GM19023 (cell line): ENCODE results near the gene KLHL9.

ENCODE experiments used
- ATAC-seq: cut with Tn5 transposase; IDR thresholded peaks from one replicate; pipeline ENCODE4 v1.9.1; 2021; ENCODE audit warnings: mild to moderate bottlenecking, moderate library complexity; ENCODE audit not compliant: unreplicated experiment

The KLHL9 gene

DNA sequence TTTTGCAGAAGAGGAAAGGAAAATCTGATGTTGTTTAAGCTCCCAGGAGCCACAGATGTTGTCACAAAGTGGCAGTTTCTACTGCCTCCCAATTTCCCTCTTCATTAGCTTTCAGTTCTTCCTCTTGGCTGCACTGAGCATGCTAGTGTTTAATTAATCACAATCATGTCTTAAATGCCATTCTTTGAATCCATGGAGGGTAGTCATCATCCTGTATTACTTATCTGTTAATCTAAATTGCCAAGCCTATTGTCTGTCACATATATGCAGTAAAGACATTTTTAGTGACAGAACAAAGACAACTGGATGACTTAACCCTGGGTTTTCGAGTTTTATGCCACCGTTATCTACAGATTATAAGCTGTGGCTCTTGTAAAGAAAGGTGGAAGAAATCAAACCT, 14.7 kb downstream of the KLHL9 start:
- no peak for ATAC-seq

DNA sequence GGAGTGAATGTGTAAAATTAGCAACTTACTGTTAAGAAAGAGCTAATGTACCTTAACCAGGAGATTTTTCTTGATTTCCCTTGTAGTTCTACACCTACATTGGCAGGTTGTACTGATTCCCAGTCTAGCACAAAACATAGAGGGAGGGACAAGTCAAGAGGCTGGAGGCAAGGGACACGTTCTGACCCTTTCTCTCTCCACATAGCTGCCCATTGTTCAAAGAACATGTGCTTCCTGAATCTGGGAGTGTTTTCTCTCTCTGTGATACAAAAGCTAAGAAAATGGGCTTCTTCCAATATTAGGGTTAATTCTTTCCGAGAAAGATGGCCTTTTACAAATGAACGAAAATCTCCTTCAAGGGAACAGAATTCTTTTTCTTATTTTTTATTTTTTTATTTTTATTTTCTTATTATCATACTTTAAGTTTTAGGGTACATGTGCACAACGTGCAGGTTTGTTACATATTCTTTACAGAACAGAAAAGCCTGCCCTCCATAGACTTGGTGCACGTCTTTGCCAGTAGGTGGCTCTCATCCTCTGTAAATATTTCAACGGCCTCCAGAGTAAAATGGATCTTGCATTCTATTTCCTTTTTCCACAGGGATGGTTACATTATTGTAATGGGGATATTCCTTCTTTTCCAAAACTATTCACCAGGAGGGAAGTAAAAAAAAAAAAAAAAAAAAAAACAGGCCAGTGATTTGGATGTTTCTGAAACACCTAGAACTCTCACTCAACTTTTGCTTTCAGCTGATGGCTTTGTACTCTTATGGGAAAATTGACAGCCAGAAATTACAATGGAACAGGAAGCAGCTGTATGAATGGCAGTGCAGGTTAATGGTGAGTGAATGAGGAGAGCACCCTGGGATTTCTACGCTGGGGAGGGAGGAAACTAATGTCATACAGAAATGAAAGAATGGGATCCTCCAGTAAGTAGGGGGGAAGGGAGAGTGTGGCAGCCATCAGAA, 17.0 kb downstream of the KLHL9 start:
- peak; percentile 65 for ATAC-seq

DNA sequence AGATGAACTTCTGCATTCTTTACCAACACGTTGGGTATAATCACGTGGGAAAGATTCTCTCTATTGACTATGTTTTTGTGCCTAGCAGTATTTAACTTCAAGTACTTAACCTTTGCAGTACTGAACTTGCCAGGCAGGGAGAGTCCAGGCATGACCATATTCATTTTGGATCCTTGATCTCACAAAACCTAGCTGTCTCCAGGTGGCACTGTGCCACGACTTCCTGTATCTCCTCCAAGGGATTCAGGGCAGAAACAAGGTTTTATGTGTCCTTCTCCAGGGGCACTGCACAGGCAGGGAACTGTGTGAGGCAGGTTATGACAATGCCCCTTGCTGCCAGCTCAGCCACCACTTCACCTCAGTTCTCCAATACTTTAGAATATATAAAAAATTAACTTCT, 18.3 kb downstream of the KLHL9 start:
- ATAC-seq, result no peak

DNA sequence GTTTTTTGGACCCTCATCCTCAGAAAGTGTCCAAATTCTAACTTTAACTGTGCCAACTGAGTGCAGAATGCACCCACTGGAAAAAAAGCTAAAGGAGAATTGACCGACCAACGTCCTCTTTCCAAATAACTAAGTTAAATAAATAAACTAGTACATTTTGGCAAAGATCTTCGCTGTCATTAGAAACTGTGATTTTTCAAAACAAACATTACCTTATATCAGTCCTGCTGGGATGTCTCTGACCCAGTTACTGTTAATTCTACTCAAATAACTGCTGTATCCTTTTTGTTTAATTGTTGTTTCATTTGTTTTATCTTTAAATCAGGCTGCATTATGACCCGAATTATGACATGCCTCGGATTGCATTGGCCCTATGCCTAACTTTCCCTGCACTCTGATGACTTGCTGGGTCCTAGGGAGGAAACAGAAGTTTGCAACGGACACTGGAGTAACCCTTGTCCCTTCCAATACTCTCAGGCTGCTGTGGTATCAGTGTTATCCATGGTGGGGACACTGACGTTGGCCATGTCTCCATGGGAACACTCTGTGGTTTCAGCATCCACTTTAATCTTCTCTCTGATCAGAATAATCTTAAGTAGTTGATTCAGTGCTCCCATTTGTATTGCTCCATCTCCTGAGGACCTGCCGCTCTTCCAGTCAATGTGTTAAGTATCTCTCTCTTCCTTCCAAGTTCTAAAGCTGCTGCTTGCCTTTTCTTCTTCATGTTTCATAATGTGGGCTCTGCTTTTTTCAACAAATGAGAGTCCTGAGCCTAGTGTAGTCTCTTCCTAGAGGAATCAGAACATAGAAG, 19.0 kb downstream of the KLHL9 start:
- no peak for ATAC-seq

DNA sequence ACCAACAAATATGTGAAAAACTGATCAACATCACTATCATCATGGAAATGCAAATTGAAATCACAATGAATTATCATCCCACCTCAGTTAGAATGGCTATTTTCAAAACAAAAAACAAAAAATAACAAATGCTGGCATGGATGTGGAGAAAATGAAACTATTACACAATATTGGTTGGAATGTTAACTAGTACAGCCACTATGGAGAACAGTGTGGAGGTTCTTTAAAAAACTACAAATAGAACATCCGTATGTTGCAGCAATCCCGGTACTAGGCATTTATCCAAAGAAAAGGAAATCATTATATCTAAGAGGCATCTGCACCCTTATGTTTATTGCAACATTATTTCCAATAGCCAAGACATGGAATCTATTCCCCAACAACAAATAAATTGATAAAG, 21.1 kb downstream of the KLHL9 start:
- ATAC-seq, result no peak

DNA sequence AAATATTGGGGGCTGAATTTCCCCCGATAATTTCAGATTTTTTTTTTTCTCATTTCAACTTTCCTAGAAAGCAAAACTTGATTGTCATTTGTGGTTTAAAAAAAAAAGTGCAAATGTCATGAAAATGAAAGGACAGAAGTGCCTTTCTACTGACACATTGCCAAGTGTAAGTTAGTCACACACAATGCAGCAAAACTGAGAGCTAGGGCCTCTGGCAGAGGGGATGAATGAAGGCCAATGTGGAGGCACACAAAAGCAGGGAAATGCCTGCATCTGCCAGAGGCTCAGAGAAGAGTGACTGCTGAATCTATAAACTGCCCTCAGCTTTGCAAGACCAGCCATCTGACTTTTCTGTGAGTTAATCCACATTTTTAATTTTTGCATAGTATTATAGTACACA, 23.3 kb downstream of the KLHL9 start:
- no peak for ATAC-seq

DNA sequence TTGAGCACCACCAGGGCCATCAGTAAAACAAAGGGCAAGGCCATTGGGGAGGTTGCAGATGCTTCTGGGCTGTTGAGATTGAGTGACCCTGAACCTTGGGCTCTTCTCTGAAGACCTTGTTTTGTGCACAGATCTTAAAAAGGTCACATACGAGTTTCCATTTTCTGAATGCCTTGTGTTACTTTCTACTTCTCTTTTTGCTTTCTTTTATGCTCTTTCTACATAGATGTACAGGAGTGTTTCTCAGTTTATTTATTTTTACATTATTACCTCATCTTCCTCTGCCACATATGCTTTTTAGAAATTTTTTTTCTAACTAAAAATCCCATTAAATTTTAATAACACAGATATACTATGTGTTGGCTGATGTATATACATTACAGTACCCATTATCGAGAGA, 30.0 kb downstream of the KLHL9 start, which contains the start of gene IFNA5:
Gene IFNA5, minus strand, starts transcription at position 101 of the 400 bp plus-strand sequence. Its CDS starts 57 bp downstream, at position 44.
- ATAC-seq, result no peak

DNA sequence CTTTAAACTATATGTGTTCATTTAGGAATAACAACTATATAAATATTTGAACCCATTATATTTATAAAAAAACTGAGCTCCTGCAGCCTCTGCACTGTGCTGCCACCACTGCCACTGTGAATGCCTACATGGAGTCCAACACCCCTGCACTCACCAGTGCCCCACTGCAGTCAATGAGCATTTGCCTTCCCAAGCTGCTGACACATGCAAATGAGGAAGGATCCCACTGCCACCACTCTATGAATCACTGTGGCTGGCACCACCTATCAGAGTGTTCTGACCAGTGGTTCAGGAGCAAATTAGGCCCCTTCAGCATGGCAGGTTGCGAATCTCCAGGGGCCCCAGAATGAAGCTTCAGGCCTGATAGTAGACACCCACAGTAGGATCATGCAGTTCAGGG, 39.2 kb downstream of the KLHL9 start:
- ATAC-seq, result no peak

DNA sequence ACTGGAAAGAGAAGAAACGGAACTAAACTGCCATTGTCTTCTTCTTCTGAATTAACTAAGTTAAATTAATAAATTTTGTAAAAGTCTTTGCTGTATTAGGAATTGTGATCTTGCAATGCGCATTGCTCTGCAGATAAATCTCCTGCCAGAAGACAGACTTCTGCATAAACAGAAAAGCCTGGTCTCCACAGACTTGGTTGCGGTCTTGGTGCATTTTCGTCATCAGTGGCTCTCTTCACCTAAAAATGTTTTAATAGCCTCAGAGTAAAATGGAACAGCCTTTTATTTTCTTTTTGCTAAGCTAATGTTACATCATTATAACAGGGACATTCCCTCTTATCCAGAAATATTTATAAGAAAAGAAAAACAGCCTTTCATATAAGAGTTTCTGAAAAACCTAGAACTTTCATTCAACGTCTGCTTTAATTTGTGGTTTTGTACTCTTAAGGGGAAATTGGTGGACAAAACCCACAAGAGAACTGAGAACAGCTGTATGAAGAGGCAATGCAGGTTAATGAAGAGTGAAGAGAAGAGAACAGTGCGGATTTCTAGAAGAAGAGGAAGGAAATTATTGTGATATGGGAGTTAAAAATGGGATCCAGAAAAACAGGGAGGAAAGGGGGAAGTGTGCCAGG, 40.2 kb downstream of the KLHL9 start:
- peak; percentile 82 for ATAC-seq

DNA sequence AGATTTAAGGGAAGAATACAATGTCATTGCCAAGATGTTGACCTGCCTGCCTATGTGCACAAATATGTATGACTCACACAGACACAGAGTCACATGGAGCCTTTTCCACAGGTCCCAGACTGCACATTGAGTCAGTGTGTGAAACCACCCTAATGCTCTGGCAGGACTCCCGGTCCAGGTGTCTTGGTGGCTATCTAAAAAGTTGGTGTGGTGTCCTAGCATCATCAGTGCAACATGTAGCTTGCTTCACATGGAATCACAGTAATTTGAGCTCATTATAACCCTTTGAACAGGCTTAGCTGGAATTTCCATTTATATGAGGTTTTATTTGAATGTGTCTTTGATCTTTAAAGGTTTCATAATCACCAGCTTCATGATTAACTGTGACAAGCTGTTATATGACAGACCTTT, 40.8 kb downstream of the KLHL9 start:
- ATAC-seq, result no peak

DNA sequence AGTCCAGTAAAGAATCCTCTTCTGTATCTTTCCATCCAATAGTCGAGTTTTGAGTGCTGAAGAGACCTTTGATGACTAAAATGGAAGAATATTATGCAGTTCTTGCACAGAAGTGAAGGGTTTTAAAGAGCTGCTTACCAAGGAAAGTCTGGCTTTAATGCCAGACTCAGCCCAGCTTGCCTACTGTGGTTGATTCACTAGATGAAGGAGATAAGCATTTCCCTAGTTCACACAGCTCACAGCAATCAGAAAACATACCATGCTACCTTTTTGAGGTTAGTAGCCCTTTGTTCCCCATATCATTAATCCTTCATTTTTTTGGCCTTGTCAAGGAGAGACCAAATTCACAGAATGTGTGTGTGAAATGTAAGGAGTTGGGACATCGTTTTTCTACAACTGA, 45.4 kb downstream of the KLHL9 start:
- ATAC-seq, result no peak

DNA sequence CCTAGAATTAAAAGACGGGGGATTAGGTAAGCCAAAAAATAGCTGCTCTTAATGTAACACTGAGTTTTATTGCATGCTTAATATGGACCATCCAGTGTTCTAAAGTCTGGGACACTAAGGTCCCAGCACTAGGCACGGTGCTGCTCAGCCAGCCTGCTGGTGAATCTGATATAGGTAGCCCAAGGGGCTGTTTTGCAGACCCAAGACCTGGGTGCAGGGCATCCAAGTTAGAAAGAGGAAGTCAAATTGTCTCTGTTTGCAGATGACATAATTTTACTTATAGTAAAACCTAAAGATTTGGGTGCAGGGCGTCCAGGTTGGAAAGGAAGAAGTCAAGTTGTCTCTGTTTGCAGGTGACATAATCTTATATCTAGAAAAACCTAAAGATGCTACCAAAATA, 47.9 kb downstream of the KLHL9 start:
- ATAC-seq, result no peak

DNA sequence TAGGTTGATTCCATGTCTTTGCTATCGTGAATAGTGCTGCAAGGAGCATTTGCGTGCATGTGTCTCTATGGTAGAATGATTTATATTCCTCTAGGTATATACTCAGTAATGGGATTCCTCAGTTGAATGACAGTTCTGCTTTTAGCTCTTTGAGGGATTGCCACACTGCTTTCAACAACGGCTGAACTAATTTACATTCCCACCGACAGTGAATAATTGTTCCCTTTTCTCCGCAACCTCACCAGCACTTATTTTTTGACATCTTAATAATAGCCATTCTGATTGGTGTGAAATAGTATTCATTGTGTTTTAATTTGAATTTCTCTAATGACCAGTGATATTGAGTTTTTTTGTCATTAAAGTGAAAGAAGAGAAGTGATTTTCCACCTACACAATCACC, 48.5 kb downstream of the KLHL9 start:
- no peak for ATAC-seq

DNA sequence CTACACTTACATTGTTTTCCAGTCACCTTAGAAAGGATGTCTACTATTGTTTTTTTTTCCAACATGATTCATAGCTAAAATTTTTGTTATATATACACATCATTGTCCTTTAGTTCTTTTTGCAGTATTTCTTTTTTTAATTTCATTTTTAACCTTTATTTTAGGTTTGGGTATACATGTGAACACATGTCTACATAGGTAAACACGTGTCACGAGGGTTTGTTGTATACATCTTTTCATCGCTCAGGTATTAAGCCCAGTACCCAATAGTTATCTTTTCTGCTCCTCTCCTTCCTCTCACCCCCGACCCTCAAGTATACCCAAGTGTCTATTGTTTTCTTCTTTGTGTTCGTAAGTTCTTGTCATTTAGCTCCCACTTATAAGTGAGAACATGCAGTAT, 49.1 kb downstream of the KLHL9 start:
- ATAC-seq, result no peak

DNA sequence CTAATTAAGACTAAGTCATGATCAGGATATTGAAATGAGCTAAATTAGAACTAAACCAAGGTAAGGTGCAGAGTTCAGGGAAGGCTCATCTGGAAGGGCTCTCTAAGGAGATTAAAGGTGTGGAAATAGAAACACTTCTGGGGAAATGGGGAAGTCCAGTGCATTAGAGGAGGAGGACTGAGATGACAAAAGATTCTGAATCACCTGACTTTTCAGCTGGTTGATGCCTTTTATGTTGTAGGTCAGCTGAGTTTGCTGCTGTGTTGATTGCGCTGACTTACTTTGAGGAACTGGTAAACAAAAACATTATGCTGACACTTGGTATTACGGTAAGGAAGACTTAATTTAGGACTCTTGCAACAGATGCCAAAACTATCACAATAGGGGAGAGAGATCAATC, 53.9 kb downstream of the KLHL9 start:
- ATAC-seq, result no peak
